Measurements from ENCODE around the gene PAPSS1.
A peak's percentile ranks its signal among the peaks of the same experiment; 100 is the strongest.
"Not testable (repeated sequence)": the region's sequence is repeated elsewhere in the genome, so short reads cannot be mapped to it uniquely, and the experiment has no call there.

The PAPSS1 gene

GRCh38 chr4:107740381-107740780 lies 20.3 kb upstream of the PAPSS1 start:
- H3K4me3 ChIP-seq (ENCODE audit: low read length): no peak overlapping the region
- peak; percentile 57 for TF ChIP-seq CTCF (conservative IDR thresholded peaks at IDR 0.05; ENCODE audit: low read depth, low read length)
- no peak for DNase-seq (ENCODE audit: low read depth)

- H3K4me3 ChIP-seq (ENCODE audit: low read length): no peak overlapping the region
- DNase-seq (ENCODE audit: low read depth): no peak
- peak; percentile 4 for TF ChIP-seq CTCF (conservative IDR thresholded peaks at IDR 0.05; ENCODE audit: low read depth, low read length)
These were observed 17.4 kb upstream of the PAPSS1 start for GRCh38 chr4:107737450-107737849.

GRCh38 chr4:107736924-107737448 lies 17.0 kb upstream of the PAPSS1 start:
- no peak for DNase-seq (ENCODE audit: low read depth)
- TF ChIP-seq CTCF (conservative IDR thresholded peaks at IDR 0.05; ENCODE audit: low read depth, low read length): peak; percentile 85

GRCh38 chr4:107736037-107736436 lies 16.0 kb upstream of the PAPSS1 start:
- no peak overlapping the region for H3K4me3 ChIP-seq (ENCODE audit: low read length)
- TF ChIP-seq CTCF (conservative IDR thresholded peaks at IDR 0.05; ENCODE audit: low read depth, low read length): no peak
- DNase-seq (ENCODE audit: low read depth): no peak

More at GRCh38 chr4:107736924-107737448, 17.0 kb upstream of the PAPSS1 start:
- no peak overlapping the region for H3K4me3 ChIP-seq (ENCODE audit: low read length)

GRCh38 chr4:107734120-107734519 lies 14.1 kb upstream of the PAPSS1 start:
- peak; percentile 51 for TF ChIP-seq CTCF (conservative IDR thresholded peaks at IDR 0.05; ENCODE audit: low read depth, low read length)
- no peak overlapping the region for H3K4me3 ChIP-seq (ENCODE audit: low read length)
- DNase-seq (ENCODE audit: low read depth): no peak

GRCh38 chr4:107733431-107733925 lies 13.4 kb upstream of the PAPSS1 start:
- TF ChIP-seq CTCF (conservative IDR thresholded peaks at IDR 0.05; ENCODE audit: low read depth, low read length): no peak
- H3K4me3 ChIP-seq (ENCODE audit: low read length): no peak overlapping the region
- DNase-seq (ENCODE audit: low read depth): no peak

GRCh38 chr4:107729050-107729449 lies 9.0 kb upstream of the PAPSS1 start:
- not testable (repeated sequence) for H3K4me3 ChIP-seq (ENCODE audit: low read length); DNase-seq (ENCODE audit: low read depth)

GRCh38 chr4:107726131-107726925 lies 6.3 kb upstream of the PAPSS1 start:
- DNase-seq (ENCODE audit: low read depth); H3K4me3 ChIP-seq (ENCODE audit: low read length): not testable (repeated sequence)
